AG08396 (cell line): ENCODE results near the gene ID2.
A peak's percentile ranks its signal among the peaks of the same experiment; 100 is the strongest.

ENCODE experiments used
- DNase-seq: peaks from one replicate; pipeline ENCODE4 v3.0.0; 2012; ENCODE audit warnings: low spot score, mixed read lengths

The ID2 gene, protein sequence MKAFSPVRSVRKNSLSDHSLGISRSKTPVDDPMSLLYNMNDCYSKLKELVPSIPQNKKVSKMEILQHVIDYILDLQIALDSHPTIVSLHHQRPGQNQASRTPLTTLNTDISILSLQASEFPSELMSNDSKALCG

DNA sequence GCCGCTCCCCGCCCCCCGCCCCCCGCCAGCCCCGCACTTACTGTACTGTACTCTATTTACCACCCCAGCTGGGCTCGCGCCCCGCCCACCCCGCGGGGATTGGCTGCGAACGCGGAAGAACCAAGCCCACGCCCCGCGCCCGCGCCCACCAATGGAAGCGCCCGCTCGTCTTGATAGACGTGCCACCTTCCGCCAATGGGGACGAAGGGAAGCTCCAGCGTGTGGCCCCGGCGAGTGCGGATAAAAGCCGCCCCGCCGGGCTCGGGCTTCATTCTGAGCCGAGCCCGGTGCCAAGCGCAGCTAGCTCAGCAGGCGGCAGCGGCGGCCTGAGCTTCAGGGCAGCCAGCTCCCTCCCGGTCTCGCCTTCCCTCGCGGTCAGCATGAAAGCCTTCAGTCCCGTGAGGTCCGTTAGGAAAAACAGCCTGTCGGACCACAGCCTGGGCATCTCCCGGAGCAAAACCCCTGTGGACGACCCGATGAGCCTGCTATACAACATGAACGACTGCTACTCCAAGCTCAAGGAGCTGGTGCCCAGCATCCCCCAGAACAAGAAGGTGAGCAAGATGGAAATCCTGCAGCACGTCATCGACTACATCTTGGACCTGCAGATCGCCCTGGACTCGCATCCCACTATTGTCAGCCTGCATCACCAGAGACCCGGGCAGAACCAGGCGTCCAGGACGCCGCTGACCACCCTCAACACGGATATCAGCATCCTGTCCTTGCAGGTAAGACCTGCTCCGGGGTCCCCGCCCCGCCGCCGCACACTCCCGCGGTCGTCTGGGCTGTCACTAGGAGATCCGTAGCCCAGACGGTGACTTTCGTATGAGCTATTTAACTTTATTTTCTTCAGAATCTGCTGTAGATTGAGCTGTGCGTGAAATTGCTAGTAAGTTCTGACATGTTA is at the start of gene ID2:
Gene ID2 (plus strand): TSS at position 271 of the 907 bp plus-strand sequence. CDS start 110 bp downstream, at position 381.
- DNase-seq: peak; percentile 99

DNA sequence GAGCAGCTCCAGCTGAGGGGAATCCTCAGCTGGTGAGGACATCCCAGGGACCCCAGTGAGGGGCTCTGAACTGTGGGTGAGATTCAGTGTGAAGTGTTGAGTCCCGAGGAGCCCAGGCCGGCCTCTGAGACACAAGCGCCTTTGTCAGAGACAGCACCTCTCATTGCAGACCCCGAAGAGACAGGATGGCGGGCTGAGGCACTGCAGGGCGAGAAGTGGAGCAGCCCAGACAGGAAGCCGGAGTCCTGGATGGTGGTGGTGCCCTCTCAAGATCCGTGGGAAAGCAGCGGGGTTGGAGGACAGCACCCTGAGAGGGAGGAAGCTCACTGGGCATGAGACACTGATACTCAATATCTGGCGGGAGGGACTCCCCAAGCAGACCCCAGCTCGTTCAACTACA is 49.1 kb upstream of the ID2 start:
- no peak for DNase-seq

DNA sequence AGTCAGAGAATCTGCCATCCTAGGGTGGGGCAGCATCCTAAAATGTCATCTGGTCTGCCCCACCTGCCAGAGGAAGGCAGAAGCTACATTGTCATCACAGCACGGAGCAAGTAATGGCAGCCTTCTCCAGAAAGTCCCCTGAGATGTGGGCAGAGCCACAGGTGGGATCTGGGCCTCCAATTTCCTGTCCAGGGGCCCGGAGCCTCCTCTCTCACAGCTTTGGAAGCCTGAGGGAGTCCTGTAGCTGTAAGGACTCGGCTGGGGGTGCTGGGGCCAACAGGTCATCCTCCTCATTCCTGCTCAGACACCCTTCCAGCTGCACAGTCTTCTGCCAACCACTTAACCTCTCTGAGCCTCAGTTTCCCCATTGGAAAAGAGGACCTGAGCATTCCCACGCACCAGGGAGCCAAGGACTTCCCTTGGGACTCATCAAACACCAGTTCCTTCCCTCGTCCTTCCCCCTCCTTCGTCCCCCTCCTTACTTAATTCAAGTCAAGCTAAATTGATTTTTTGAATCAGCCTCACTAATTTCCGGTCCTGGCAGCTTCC is 48.6 kb upstream of the ID2 start:
- DNase-seq: no peak

DNA sequence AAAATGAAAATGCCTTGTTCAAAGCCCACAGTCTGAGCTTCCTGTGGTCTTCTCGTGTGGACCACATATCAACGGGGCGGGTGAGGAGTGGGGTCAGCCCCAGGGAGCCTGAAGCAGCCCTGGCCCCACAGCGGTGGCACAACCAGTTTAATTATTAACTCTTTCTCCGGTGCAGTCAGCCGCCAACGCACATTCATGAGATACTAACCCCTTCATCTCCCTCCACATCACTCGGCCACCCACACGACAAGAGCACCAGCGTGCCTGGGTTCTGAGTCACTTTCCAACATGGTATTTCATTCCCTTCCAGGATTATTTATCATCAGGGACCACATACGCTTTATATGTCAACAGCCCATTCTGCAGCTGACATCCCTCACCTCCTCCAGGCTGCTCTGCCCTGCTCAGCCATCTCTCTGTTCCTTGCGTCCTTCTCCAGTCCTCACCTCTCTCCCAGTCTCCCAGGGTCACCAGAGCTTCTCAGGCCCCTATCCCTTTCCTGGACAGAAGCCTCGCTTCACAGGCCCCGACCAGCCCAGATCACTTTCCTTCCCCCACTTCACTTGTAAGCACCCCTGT is 48.0 kb upstream of the ID2 start:
- peak; percentile 88 for DNase-seq

DNA sequence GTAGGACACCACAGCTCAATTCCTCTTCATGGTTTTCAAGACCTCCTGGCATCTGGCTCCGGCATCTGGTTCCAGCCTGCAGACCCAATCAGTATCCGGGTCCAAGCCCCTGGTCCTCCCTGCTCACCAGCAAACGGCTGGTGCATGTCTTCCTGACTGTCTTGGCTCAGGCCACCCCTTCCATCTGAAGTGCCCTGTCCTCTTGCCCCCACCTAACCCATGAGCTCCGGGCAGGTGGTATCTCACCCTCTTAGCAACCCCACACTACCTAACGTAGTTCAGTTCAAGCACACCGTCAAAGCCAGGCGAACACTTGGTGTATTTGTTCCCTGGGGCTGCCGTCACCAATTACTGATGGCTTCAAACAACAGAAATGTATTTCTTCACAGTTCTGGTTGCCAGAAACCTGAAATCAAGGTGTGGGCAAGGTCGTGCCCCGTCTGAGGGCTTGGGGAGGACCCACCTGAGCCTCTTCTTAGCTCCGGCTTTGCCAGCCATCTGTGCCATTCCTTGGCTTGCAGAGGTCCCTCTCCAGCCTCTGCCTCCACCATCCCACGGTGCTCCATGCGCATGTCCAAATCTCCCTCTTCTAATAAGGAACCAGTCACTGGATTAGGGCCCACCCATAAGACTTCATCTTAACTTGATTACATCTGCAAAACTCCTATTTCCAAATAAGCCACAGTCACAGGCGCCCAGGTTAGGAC is 47.2 kb upstream of the ID2 start:
- no peak for DNase-seq

DNA sequence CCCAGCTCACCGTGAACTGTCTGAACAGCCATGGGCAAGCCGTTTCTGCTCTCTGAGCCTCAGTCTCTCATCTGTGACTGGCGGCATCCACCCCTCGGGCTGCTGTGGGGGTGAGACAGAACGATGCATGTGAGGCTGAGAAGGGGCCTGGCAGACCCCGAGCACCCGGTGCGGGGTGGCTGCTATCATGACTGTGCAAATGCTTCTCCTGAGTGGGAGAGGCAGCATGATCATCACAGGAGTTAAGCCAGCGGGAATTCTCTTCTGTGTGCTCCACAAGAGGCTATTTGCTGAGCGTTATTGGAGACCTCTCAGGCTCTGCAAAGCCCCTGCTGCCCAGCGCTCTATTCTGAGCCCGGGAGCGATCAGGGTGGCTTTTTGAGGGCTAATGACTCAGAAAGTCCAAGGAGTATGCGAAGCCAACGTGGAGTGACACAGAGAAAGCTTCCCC is 45.8 kb upstream of the ID2 start:
- DNase-seq: no peak

DNA sequence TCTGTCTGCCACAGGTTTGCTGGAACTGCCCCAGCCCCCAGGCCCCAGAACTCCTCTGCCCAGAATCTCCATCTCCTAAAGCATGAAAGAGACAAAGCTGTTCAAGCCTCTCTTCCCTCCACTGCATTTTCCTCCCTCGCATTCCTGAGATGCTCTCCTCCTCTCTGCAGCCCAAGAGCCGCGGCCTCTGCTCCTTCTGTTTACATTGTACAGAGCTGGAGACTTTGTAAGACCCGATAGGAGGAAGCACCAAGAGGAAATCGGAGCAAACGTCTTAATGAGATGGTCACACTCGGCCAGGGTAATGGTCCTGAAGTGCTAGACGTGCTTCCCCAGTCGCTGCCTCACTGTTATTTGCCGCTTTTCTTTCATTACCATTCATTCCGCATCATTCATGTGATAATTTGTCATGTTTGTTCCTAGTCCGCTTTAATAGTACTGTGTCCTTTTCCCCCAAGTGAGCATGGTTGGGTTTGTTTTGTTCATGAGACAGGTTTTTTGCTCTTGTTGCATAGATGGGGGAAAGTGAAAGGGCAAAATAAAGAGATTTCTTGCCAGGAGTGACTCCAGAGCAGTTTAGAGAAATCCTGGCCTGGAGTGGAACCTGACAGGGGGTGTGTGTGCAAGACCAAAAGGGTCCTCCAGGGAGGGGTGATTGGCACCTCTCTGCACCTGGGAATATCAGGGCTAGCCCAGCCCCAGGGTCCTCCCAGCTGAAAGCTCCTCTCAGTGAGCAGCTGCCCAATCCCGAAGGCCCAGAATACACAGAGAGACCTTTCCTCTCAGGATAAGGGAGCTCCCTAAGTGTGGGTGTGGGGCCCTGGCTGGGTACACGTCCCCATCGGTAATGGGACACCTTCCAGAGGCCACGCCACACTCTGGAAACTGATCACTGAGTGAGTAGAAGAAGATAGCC is 44.9 kb upstream of the ID2 start:
- DNase-seq: peak; percentile 64

DNA sequence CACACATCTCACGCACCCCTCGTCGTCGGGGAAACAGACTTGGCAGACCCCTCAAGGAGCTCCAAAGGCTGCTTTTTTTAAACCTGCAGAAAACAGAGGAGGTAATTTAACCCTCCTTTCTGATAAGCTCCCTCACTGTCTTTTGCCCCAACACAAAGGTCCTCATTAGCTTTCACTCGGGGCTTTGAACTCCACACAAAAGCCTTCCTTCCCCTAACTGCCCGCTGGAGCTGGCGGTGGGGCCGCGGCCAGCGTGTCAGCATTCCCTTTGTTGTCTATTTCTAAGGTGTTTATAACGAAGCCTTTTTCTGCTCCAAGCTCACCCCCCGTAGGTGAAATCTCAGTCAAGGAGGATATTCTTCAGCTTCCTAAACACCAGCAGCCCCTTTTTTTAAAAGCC is 43.5 kb upstream of the ID2 start:
- no peak for DNase-seq

DNA sequence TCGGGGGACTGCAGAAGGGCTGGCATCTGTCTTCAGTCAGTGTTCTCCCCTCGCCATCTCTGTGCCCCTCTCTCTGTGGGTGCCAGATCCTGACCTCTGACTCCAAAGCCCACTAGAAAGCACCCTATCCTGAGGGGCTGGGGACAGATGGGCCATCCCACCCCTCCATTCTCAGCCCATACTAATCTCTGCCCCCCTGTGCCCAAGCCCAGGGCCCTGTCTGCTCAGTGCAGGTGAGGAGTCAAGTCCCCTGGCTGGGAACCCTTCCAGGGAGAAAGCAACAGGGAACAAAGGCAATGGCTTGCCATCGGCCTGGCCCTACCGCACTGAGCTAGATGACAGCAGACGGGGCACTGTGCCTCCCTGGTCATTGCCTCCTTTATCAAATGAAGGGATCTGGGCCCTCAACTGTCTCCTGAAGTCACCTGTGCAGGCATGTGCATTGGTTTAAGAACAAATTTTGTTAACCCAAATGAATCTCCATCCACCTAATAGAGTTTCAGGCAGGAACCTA is 42.7 kb upstream of the ID2 start:
- no peak for DNase-seq

DNA sequence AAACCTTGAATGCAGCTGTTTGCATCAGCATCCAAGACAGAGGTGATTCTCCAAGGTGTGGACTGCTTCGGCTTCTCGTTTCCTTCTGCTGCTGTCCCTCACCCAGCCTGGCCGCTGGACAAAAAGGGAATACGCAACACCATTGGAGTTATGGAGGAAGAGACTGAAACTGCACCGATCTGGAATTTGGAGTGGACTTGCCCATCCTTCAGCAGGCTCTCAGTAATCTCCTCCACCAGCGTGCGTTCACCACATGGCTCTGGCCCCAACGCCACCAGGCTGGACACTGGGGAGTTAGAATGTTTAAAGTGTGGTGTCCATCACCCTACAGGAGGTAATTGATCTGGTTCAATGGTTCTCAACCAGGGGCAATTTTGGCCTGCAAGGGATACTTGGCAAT is 41.4 kb upstream of the ID2 start:
- DNase-seq: no peak

DNA sequence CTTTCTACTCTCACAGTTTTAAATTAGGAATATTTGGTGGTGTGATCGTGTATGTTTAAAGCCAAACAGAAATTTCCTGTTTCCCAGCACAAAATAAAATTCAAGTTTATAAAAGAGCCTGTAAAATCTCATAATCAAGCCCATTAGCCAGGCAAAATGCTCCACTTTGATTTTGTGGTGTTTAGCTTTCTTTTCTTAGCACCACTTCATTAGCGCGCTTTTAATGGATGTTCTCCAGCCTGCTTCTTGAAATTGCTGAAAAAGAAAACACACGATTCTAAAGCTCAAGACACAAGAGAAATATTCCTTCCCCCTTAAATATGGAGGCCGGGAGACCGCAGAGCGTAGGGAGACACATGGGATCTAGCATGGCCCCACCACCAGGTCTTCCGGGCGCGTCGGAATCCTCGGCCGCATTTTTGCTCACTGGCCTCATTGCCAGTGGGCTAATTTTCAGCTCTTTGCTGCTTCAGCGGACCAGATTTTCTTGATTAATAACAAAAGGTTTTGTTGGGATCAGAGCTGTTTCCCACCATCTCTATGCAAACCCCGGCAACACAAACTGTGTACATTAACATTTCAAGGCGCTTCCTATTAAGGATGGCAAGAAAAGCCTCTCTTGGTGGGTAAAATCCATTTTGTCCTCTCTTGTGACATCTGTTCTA is 40.4 kb upstream of the ID2 start:
- no peak for DNase-seq

DNA sequence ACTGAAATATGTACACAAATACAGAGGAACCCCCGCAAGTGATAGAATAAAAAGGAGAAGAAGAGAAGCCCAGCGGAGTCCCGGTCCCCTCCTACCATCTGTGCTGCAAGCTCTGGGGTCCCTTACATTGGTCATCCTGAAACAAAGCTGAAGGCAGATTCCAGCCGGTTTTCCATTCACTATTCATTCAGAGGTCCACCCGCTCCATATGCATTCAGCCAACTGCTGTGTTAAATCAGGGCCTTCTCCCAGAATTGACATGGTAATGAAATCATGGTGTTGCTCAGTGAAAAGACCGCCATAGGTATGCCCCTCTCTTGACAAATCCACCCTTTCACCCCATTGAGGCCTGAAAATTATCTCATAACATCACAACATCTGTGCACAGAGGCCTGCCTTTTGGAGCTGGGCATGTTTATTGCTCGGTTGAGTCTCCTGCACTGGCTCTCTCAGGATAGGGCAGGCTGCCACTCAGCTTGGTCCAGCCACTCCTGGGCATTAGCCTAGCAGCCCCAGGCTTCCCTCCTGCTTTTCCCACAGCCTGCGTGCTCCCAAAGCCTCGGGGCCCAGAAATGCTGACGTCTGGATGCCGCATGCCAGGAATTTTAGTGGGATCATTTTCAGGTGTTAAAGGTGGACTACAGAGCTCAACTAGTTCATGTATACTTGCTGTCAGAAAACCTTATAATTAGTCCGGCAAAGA is 39.3 kb upstream of the ID2 start:
- no peak for DNase-seq

DNA sequence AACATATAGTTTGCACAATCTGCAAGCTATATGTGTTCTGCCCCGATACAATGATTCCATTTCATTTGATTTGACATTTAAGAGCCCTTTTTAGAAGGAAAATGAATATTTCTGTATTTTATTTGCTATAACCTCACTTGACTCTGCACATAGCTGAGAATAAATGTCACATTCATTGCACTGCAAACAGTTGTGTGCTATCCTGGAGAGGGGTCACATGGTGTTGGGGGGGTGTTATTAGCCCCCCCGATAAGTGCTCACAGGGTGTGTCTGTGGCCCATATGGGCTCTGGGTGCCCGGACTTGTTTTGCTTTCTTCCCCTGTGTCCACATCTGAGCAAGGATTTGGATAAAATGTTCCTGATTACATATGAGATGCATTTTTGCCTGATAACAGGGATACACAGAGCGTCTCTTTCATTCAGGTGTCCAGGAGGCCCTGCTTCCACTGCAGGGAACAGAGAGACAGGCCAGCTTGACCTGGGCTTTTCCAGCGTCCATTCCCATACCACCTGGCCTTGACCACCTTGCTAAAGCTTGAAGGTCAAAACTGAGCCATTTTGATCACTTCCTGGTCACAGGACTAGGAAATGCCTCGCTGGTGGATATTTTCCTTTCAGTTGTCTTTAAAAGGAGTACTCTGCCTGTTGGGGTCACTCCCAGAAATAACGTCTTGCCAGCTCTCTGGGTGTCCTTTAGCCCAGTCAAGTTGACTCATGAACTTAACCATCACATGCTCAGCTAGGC is 38.4 kb upstream of the ID2 start:
- no peak for DNase-seq

DNA sequence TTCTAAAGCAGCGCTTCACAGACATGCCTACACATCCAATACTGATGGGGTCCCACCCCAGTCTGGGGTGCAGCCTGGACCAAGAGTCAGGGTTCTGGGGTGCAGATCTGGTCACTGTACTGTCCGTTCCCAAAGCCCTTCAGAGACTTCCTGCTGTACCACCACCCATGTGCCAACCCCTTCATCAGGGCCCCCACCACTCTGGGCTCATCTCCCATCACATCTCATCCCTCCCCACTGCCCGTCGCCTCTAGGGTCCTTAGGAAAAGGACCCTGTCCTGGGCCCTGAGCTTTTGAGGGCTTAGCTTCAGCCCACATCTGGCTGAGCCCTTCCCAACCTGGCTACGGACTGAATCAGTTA is 37.9 kb upstream of the ID2 start:
- no peak for DNase-seq

DNA sequence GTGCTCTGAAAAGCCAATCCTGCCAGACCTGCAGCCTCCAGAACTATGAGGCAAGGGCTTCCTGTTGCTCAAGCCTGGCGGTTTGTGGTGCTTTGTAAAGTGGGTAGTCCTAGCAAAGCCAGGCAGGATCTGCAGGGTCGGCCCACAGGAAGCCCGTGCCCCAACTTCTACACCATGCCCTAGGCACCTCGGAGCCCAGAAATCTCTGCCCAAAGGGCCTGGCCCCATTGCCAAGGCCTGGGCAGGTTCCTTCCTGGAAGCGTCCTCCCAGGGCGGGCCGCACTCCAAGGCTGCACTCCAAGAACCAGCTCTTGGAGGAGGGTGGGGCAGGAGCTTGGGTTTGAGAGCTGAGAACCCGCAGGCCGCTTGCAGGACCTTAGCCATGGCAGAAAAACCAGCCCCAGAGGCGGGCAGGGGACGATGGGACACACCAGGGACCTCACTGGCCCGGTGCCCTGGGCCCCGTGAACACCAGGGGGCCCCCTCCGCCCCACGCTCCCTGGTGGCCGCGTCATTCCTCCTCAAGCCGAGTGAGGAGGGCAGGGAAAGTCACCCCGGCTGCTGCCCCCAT is 37.2 kb upstream of the ID2 start:
- DNase-seq: no peak

DNA sequence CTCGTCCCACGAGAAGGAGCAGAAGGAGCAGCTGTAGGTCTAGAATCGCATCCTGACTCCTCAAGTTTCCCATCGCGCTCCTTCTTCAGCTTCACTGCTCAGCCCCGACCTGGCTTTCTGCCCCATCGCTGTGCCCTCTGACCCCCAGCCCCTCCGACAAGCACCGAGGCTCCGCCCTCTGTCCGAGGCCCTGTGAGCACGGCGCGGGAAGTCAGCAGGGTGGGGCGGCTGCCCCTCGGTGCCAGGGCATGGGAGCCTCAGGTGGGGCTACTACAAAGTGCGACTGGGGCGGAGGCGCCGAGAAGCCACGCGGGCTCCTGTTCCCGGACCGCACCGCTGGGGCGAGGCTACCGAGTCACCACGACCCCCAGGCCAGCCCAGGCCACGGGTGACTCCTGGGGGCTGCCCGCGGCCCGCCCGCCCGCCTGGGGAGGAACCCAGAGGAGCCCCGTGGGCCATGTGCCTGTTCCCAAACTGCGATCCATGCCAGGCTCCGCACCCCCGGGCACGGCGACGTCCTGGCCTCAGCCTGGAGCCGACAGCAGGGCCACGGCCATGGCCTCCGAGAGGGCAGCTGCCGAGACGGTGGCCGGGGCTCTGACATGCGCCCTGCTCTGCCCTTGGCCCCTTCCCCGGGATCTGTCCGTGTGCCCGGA is 36.6 kb upstream of the ID2 start:
- DNase-seq: no peak

DNA sequence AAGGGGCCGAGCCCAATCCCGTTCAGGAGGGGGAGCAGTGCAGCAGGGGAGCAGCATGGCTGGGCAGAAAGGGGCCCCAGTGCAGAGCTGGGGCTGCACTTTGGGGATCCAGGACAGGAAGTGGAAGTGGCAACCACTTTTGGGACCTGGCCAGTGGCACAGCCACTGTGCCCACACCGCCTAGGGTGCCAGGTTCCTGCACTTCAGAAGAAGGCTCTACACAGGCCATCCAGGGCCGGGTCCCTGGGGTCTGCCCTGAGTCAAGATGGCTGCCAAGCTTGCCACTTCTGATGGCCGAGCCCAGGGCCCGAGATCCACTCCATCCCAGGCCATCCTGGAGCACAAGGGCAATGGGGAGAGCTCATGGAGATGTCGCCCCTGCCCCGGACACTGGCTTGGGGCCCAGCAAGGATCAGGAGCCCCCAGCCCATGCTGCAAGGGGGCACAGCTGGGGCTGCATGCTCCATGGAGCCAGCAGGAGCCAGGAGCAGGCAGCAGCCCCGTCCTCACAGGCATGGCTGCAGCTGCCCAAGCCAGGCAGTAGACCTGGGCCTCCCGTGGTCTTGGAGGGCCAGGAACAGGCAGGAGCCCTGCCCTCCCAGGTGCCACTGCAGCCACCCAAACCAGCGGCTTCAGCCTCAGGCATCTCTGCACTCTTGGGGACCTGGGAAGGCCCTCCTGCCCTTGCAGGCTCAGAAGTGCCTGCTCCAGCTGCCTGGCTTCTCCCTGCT is 35.0 kb upstream of the ID2 start:
- no peak for DNase-seq

DNA sequence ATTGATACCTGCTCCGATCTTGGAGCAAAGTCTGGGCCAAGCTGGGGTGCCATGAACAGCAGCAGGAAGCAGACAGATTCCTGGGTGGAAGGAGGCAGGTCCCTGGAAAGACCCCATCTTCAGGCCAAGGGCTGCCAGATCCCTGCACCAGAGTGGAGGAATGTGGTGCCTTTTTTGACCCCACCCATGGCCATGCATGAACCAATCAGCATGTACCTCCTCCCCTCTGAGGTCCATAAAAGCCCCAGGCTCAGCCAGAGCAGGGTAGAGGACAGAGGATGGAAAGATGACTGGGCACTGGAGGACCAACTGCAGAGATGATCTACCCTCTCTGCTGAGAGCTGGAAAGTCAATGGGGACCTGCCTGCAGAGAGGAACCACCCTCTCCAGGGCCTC is 34.4 kb upstream of the ID2 start:
- DNase-seq: no peak
